ENCODE results near the gene AMOTL2. TPM values are rescaled to one million over a fixed set of nuclear protein-coding genes. Genes with fewer than 3 reads are reported as not detected.
A peak's percentile ranks its signal among the peaks of the same experiment; 100 is the strongest.

Gene AMOTL2
- total RNA-seq, 1 experiment from 2014 or later, result 30.9 TPM

DNA sequence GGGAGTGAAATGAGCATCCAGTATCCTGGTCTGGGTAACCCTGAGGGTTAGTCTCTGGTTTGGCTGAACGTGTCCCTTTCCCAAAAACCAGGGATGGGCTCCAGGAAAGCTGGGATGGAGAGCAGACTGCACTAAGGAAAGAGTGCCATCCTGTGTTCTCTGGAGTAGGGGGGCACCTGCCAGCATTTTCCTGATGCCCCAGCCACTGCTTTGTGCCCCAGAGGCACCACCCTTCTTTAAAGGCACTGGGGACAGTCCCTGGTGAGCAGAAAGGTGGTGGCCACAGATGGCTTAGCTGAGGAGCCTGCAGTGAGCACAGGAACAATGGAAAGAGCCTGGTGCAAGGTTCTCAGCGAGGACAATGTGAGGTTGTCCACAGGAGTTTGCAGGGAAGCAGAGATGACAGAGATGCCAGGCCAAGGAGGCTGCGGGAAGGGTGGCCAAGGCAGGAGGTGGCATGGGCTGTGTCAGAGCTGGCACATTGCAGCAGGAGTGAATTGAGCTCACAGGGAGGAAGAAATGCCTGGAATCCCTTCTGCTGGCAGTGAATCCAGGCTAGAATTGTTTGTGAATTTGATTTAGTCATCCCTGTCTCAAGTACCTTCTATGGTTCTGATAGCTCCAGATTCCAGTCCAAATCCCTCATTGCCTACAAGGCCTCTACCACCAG is 39.9 kb downstream of the AMOTL2 start:
- Histone ChIP-seq H3K9me3 (ENCODE audit: control insufficient read depth, low read depth, low read length) (no peaks in the 10 kb centered on the region), H3K4me1 (ENCODE audit: insufficient read depth, low read length) (peaks cover 26% of the 10 kb centered on the region; the same call in 1 of the 2 replicates), H2BK120ac (ENCODE audit: low read depth, low read length, poor library complexity, severe bottlenecking) (no peak overlapping the region), H3K79me2 (ENCODE audit: insufficient read depth, low read length) (no peaks in the 10 kb centered on the region), H4K8ac (replicated peaks; ENCODE audit: insufficient read length, low read depth, low read length) (no peak overlapping the region), H2BK20ac (ENCODE audit: low read depth, low read length, poor library complexity, severe bottlenecking) (no peak overlapping the region), H3K4me2 (ENCODE audit: insufficient read depth, insufficient read length, low read length) (no peak overlapping the region), H3K18ac (ENCODE audit: insufficient read length, low read depth, low read length) (no peak overlapping the region), H3K14ac (ENCODE audit: insufficient read depth, low read length) (no peak overlapping the region), H3K27me3 (ENCODE audit: insufficient read depth, low read length) (no peaks in the 10 kb centered on the region), H3K23me2 (ENCODE audit: insufficient read length, low read depth, low read length, poor library complexity, severe bottlenecking) (no peaks in the 10 kb centered on the region), H4K91ac (ENCODE audit: insufficient read length, low read depth, low read length) (no peak overlapping the region), H3K23ac (ENCODE audit: insufficient read length, low read depth, low read length) (no peak overlapping the region), H2AFZ (ENCODE audit: low read length) (no peak overlapping the region), H3K27ac (ENCODE audit: insufficient read length, low read depth, low read length) (no peak overlapping the region), H2BK12ac (ENCODE audit: insufficient read length, low read depth, low read length) (no peak overlapping the region), H3K79me1 (ENCODE audit: insufficient read depth, low read depth, low read length, poor library complexity, severe bottlenecking) (no peaks in the 10 kb centered on the region), H2BK15ac (ENCODE audit: low read depth, low read length) (no peak overlapping the region), H3T11ph (ENCODE audit: low read length) (no peak overlapping the region), H3K4ac (ENCODE audit: low read depth, low read length) (no peak overlapping the region), H3K56ac (ENCODE audit: insufficient read length, low read depth, low read length) (no peak overlapping the region), H2AK5ac (ENCODE audit: insufficient read length, low read length) (no peak overlapping the region), H2BK5ac (ENCODE audit: insufficient read length, low read length) (no peak overlapping the region), H3K9ac (ENCODE audit: extremely low read depth, insufficient read length, low read length) (no peak overlapping the region), H4K20me1 (ENCODE audit: control insufficient read depth, insufficient read depth, insufficient read length) (no peaks in the 10 kb centered on the region), H4K5ac (ENCODE audit: insufficient read length, low read depth, low read length) (no peak overlapping the region)
- Mint-ChIP-seq H3K4me1 (peaks cover 51 to 63% of the 10 kb centered on the region in 2 experiments), H3K27me3 (ENCODE audit: low read depth) (peaks cover 7% of the 10 kb centered on the region), H3K4me3 (no peak overlapping the region), H3K27ac (no peak overlapping the region; a peak in 1 of 7 replicates), H3K9me3 (no peaks in the 10 kb centered on the region), H3K36me3 (ENCODE audit: insufficient read depth in 1 of 3, low read depth in 3 of 3) (no peaks in the 10 kb centered on the region)
- whole genome bisulfite sequencing (ENCODE audit: extremely low coverage, insufficient read length, low lambda C conversion rate), result no CpG with 5 or more reads among the region's 3 CpGs
- TF ChIP-seq, protein P1, sequence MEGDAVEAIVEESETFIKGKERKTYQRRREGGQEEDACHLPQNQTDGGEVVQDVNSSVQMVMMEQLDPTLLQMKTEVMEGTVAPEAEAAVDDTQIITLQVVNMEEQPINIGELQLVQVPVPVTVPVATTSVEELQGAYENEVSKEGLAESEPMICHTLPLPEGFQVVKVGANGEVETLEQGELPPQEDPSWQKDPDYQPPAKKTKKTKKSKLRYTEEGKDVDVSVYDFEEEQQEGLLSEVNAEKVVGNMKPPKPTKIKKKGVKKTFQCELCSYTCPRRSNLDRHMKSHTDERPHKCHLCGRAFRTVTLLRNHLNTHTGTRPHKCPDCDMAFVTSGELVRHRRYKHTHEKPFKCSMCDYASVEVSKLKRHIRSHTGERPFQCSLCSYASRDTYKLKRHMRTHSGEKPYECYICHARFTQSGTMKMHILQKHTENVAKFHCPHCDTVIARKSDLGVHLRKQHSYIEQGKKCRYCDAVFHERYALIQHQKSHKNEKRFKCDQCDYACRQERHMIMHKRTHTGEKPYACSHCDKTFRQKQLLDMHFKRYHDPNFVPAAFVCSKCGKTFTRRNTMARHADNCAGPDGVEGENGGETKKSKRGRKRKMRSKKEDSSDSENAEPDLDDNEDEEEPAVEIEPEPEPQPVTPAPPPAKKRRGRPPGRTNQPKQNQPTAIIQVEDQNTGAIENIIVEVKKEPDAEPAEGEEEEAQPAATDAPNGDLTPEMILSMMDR (conservative IDR thresholded peaks at IDR 0.05), result no peak
- DNase-seq, result peak; percentile 26

Data from H9 (cell line).